Large intestine (tissue), 3 donors: ENCODE measurements around the gene ADAM19. TPM values are rescaled to one million over a fixed set of nuclear protein-coding genes. Genes with fewer than 3 reads are reported as not detected.
A peak's percentile ranks its signal among the peaks of the same experiment; 100 is the strongest.

Experiments
- DNase-seq, 2 donors: peaks; one replicate each; pipeline versions ENCODE4 v3.0.0 to v3.0.0-alpha.2; 2013
- H3K27ac ChIP-seq: one replicate; pipeline ENCODE4 v1.5.1; 2013; ENCODE audit warnings: low read length
- H3K27me3 ChIP-seq: 2 replicates; pipeline ENCODE4 v1.6.1; 2013; ENCODE audit warnings: low read length; ENCODE audit not compliant: control insufficient read depth, insufficient read depth
- H3K36me3 ChIP-seq: 2 replicates; pipeline ENCODE4 v1.6.1; 2013; ENCODE audit warnings: low read length; ENCODE audit not compliant: control insufficient read depth, insufficient read depth
- H3K4me1 ChIP-seq: one replicate; pipeline ENCODE4 v1.6.1; 2013; ENCODE audit warnings: low read length; ENCODE audit not compliant: control insufficient read depth, insufficient read depth
- H3K4me3 ChIP-seq: one replicate; pipeline ENCODE4 v1.5.1; 2013; ENCODE audit warnings: low read length
- H3K9me3 ChIP-seq: one replicate; pipeline ENCODE4 v1.6.1; 2013; ENCODE audit warnings: mild to moderate bottlenecking, low read depth, low read length, moderate library complexity; ENCODE audit not compliant: control insufficient read depth
- WGBS: methylation state at CpG from one replicate; pipeline ENCODE4 v1.1.5; 2013; ENCODE audit warnings: low lambda C conversion rate; ENCODE audit not compliant: insufficient coverage; 5-methylcytosine and 5-hydroxymethylcytosine counted together
- polyA plus RNA-seq: library from polyadenylated mRNA; unstranded; fragments of 120-200 nt; gene quantifications from one replicate; pipeline ENCODE4 v1.2.1, GENCODE V29; 2013

The ADAM19 gene
- polyA plus RNA-seq, 1 donor = 13.6 TPM

- H3K4me1 ChIP-seq = peaks cover 8% of the 10 kb centered on the region
- no CpG with 5 or more reads among the region's 10 CpGs for WGBS
- H3K27me3 ChIP-seq = no peaks in the 10 kb centered on the region
- DNase-seq = no peak
- H3K27ac ChIP-seq = peak overlapping the region; percentile 51
- H3K4me3 ChIP-seq = no peak overlapping the region
- no peaks in the 10 kb centered on the region for H3K9me3 ChIP-seq
- H3K36me3 ChIP-seq = peaks cover 7% of the 10 kb centered on the region
Measured at GRCh38 chr5:157562111-157562581, 13.4 kb downstream of the ADAM19 start.

- Histone ChIP-seq H3K27ac (peak overlapping the region; percentile 69), H3K27me3 (no peaks in the 10 kb centered on the region), H3K4me3 (no peak overlapping the region), H3K4me1 (peaks cover 8% of the 10 kb centered on the region), H3K36me3 (peaks cover 7% of the 10 kb centered on the region), H3K9me3 (no peaks in the 10 kb centered on the region)
- no CpG with 5 or more reads among the region's 9 CpGs for WGBS
- no peak for DNase-seq
Measured at GRCh38 chr5:157561110-157561509, 14.5 kb downstream of the ADAM19 start.

GRCh38 chr5:157559301-157559700 lies 16.3 kb downstream of the ADAM19 start:
- Histone ChIP-seq H3K9me3 (no peaks in the 10 kb centered on the region), H3K4me3 (no peak overlapping the region), H3K36me3 (peaks cover 7% of the 10 kb centered on the region), H3K4me1 (peaks cover 13% of the 10 kb centered on the region), H3K27me3 (no peaks in the 10 kb centered on the region), H3K27ac (peak overlapping the region; percentile 5)
- no CpG with 5 or more reads among the region's 2 CpGs for WGBS
- DNase-seq = no peak

GRCh38 chr5:157558681-157559080 lies 16.9 kb downstream of the ADAM19 start:
- Histone ChIP-seq H3K4me3 (no peak overlapping the region), H3K9me3 (no peaks in the 10 kb centered on the region), H3K36me3 (peaks cover 7% of the 10 kb centered on the region), H3K27ac (no peak overlapping the region), H3K27me3 (no peaks in the 10 kb centered on the region), H3K4me1 (peaks cover 13% of the 10 kb centered on the region)
- no peak for DNase-seq
- 75% methylated on average over 1 of the region's 2 CpGs for WGBS

- Histone ChIP-seq H3K9me3 (no peaks in the 10 kb centered on the region), H3K27ac (no peak overlapping the region), H3K27me3 (no peaks in the 10 kb centered on the region), H3K4me3 (no peak overlapping the region), H3K4me1 (peaks cover 12% of the 10 kb centered on the region), H3K36me3 (peaks cover 5% of the 10 kb centered on the region)
- no CpG with 5 or more reads among the region's 4 CpGs for WGBS
- no peak for DNase-seq
Measured at GRCh38 chr5:157558041-157558595, 17.5 kb downstream of the ADAM19 start.

GRCh38 chr5:157556615-157557418 lies 18.8 kb downstream of the ADAM19 start:
- Histone ChIP-seq H3K4me1 (peaks cover 9% of the 10 kb centered on the region), H3K9me3 (no peaks in the 10 kb centered on the region), H3K4me3 (no peak overlapping the region), H3K36me3 (no peaks in the 10 kb centered on the region), H3K27ac (no peak overlapping the region), H3K27me3 (no peaks in the 10 kb centered on the region)
- WGBS = 100% methylated on average over 2 of the region's 8 CpGs
- no peak for DNase-seq

GRCh38 chr5:157555037-157555640 lies 20.4 kb downstream of the ADAM19 start:
- WGBS = no CpG with 5 or more reads among the region's 4 CpGs
- Histone ChIP-seq H3K9me3 (no peaks in the 10 kb centered on the region), H3K36me3 (no peaks in the 10 kb centered on the region), H3K4me3 (no peak overlapping the region), H3K27ac (no peak overlapping the region), H3K4me1 (peaks cover 9% of the 10 kb centered on the region), H3K27me3 (no peaks in the 10 kb centered on the region)
- DNase-seq = peak in 1 of 2 donors; percentile 62

GRCh38 chr5:157554179-157555036 lies 21.2 kb downstream of the ADAM19 start:
- Histone ChIP-seq H3K27ac (peak overlapping the region; percentile 1), H3K27me3 (no peaks in the 10 kb centered on the region), H3K36me3 (no peaks in the 10 kb centered on the region), H3K4me1 (peaks cover 9% of the 10 kb centered on the region), H3K4me3 (no peak overlapping the region), H3K9me3 (no peaks in the 10 kb centered on the region)
- DNase-seq = no peak
- no CpG with 5 or more reads among the region's 10 CpGs for WGBS

GRCh38 chr5:157552650-157553049 lies 22.9 kb downstream of the ADAM19 start:
- no peak for DNase-seq
- peaks cover 5% of the 10 kb centered on the region for H3K4me1 ChIP-seq
- H3K4me3 ChIP-seq = no peak overlapping the region
- no peak overlapping the region for H3K27ac ChIP-seq
- WGBS = no CpG with 5 or more reads among the region's 1 CpG
- no peaks in the 10 kb centered on the region for H3K27me3 ChIP-seq
- no peaks in the 10 kb centered on the region for H3K36me3 ChIP-seq
- no peaks in the 10 kb centered on the region for H3K9me3 ChIP-seq

GRCh38 chr5:157550663-157551062 lies 24.9 kb downstream of the ADAM19 start:
- H3K27me3 ChIP-seq = no peaks in the 10 kb centered on the region
- H3K4me3 ChIP-seq = no peak overlapping the region
- H3K27ac ChIP-seq = no peak overlapping the region
- no peaks in the 10 kb centered on the region for H3K9me3 ChIP-seq
- no peak for DNase-seq
- no peaks in the 10 kb centered on the region for H3K36me3 ChIP-seq
- peaks cover 5% of the 10 kb centered on the region for H3K4me1 ChIP-seq
- WGBS = 80% methylated on average over 1 of the region's 4 CpGs
